K562 (cell line): ENCODE measurements around the gene AKT1. TPM values are rescaled to one million over a fixed set of nuclear protein-coding genes. Genes with fewer than 3 reads are reported as not detected.

Experiments used
- ATAC-seq: fragments of 200-7000 bp; cut with Tn5 transposase; 3 replicates; pipeline ENCODE4 v1.9.1; 2020; ENCODE audit warnings: moderate library complexity
- BruUV-seq: library from RNA; stranded (reverse); fragments of 400-500 nt; replicated peaks from 2 replicates; lab custom pipeline; 2021; lab: Mats Ljungman, UMichigan
- CTCF ChIA-PET: fragments of 300-600 bp; formaldehyde crosslinking; extraction: SDS; loops from one replicate; lab custom pipeline; 2021; ENCODE audit warnings: low intra/inter-chr PET ratio; lab: Yijun Ruan, JAX
- POLR2A ChIA-PET: fragments of 300-600, 350-650 bp; sonication (Branson Sonifier 250); formaldehyde crosslinking; extraction: SDS; loops from one replicate; lab custom pipeline; 2021; ENCODE audit warnings: antibody characterized with exemption, inconsistent platforms; lab: Yijun Ruan, JAX
- DNase-seq, 4 experiments: peaks; one replicate each; pipeline versions ENCODE4 v3.0.0 to v3.0.0-alpha.2; 2011 to 2018; ENCODE audit warnings: low spot score in 3 of 4, mixed read lengths in 3 of 4; ENCODE audit errors: extremely low read depth in 1 of 4
- FAIRE-seq: peaks from 2 replicates; lab custom pipeline; 2011; peaks lifted over from hg19 to GRCh38; lab: Jason Lieb, UNC
- H2AFZ ChIP-seq: 2 replicates; pipeline ENCODE4 v1.6.0; 2011; ENCODE audit warnings: low read depth, low read length, control low read depth, inconsistent platforms
- H3K27ac ChIP-seq: fragments of 200-600 bp; 3 replicates; pipeline ENCODE4 v1.8.0; 2011; ENCODE audit warnings: low read depth, mild to moderate bottlenecking, control low read depth, inconsistent platforms, low read length, moderate library complexity, mixed read lengths; ENCODE audit errors: extremely low read depth
- H3K27me3 ChIP-seq, 2 experiments: fragments of 300-600 bp in 1 of 2; 2 replicates in 1 of 2; 3 replicates in 1 of 2; pipeline versions ENCODE4 v1.6.0 to v1.8.0; 2011; ENCODE audit warnings: inconsistent platforms in 2 of 2, low read length in 2 of 2, mild to moderate bottlenecking in 1 of 2, mixed read lengths in 1 of 2, moderate library complexity in 1 of 2; ENCODE audit not compliant: control insufficient read depth in 2 of 2, insufficient read depth in 2 of 2
- H3K36me3 ChIP-seq: fragments of 300-600 bp; 3 replicates; pipeline ENCODE4 v1.8.0; 2011; ENCODE audit warnings: mild to moderate bottlenecking, low read length, inconsistent platforms; ENCODE audit not compliant: control insufficient read depth, insufficient read depth
- H3K4me1 ChIP-seq, 2 experiments: fragments of 200-600 bp in 1 of 2; replicated peaks in 1 of 2; 2 replicates in 1 of 2; 3 replicates in 1 of 2; pipeline versions ENCODE4 v1.5.1 to v1.8.0; 2011; ENCODE audit warnings: inconsistent platforms in 2 of 2, low read length in 2 of 2, mild to moderate bottlenecking in 1 of 2, mixed read lengths in 1 of 2, moderate library complexity in 1 of 2; ENCODE audit not compliant: control insufficient read depth in 2 of 2, insufficient read depth in 2 of 2
- H3K4me2 ChIP-seq: 2 replicates; pipeline ENCODE4 v1.6.1; 2011; ENCODE audit warnings: low read length, control low read depth, inconsistent platforms, mixed read lengths; ENCODE audit not compliant: insufficient read depth
- H3K4me3 ChIP-seq: fragments of 200-600 bp; sonication (generic), shearing (Covaris generic); 2 replicates; pipeline ENCODE4 v1.5.1; 2016; ENCODE audit warnings: control low read depth, inconsistent platforms
- H3K79me2 ChIP-seq: fragments of 200-600 bp; 3 replicates; pipeline ENCODE4 v1.8.0; 2011; ENCODE audit warnings: low read length, inconsistent platforms; ENCODE audit not compliant: control insufficient read depth, insufficient read depth
- H3K9ac ChIP-seq, 2 experiments: 2 replicates each; pipeline versions ENCODE4 v1.6.0 to v1.6.1; 2011; ENCODE audit warnings: low read depth in 2 of 2, low read length in 2 of 2, control low read depth in 1 of 2, inconsistent platforms in 1 of 2, mild to moderate bottlenecking in 1 of 2, mixed read lengths in 1 of 2; ENCODE audit not compliant: insufficient read depth in 1 of 2
- H3K9me1 ChIP-seq: one replicate; pipeline ENCODE4 v1.6.0; 2011; ENCODE audit warnings: inconsistent platforms, mild to moderate bottlenecking, low read length, moderate library complexity; ENCODE audit not compliant: control insufficient read depth, insufficient read depth
- H3K9me3 ChIP-seq: replicated peaks from 2 replicates; pipeline ENCODE4 v1.5.1; 2011; ENCODE audit warnings: low read depth, low read length, inconsistent platforms; ENCODE audit not compliant: control insufficient read depth, insufficient read depth
- H4K20me1 ChIP-seq: replicated peaks from 2 replicates; pipeline ENCODE4 v1.6.1; 2011; ENCODE audit warnings: low read length, inconsistent platforms, mixed read lengths; ENCODE audit not compliant: control insufficient read depth, insufficient read depth
- BCLAF1 ChIP-seq, 2 experiments: fragments of 450-650 bp in 1 of 2; IDR thresholded peaks; 2 replicates each; pipeline ENCODE4 v1.6.1; 2011 to 2017; ENCODE audit warnings: low read depth in 2 of 2, antibody characterized with exemption in 1 of 2, borderline replicate concordance in 1 of 2, low read length in 1 of 2, mild to moderate bottlenecking in 1 of 2, mixed read lengths in 1 of 2; ENCODE audit not compliant: control insufficient read depth in 1 of 2
- CCAR2 ChIP-seq: fragments of 200-400 bp; formaldehyde crosslinking; IDR thresholded peaks from 2 replicates; pipeline ENCODE4 v1.6.1; 2017; ENCODE audit warnings: mild to moderate bottlenecking, low read depth, low read length
- CEBPG ChIP-seq, 3 experiments: fragments of 200-800 bp in 1 of 3; sonication (Bioruptor generic) in 1 of 3; sonication (generic) in 1 of 3; formaldehyde crosslinking in 1 of 3; IDR thresholded peaks in 2 of 3; conservative IDR thresholded peaks in 1 of 3; 2 replicates each; pipeline versions ENCODE4 v1.6.1 to v1.8.0; 2016 to 2022; ENCODE audit warnings: missing compliant biosample characterization in 2 of 3, missing genetic modification characterization in 2 of 3, mild to moderate bottlenecking in 1 of 3, missing genetic modification reagents in 1 of 3
- FOXJ2 ChIP-seq: fragments of 200-800 bp; sonication (Bioruptor generic); IDR thresholded peaks from 2 replicates; pipeline ENCODE4 v1.6.1; 2016; ENCODE audit warnings: missing genetic modification characterization, missing compliant biosample characterization
- MTF1 ChIP-seq: fragments of 250-450 bp; sonication (Bioruptor Pico); IDR thresholded peaks from 2 replicates; pipeline ENCODE4 v1.9.0; 2021; ENCODE audit warnings: moderate library complexity, mild to moderate bottlenecking, inconsistent platforms, borderline replicate concordance
- SRSF9 ChIP-seq: fragments of 200-400 bp; formaldehyde crosslinking; IDR thresholded peaks from 2 replicates; pipeline ENCODE4 v1.6.1; 2017; ENCODE audit warnings: low read depth, low read length, borderline replicate concordance
- STAT5B ChIP-seq: fragments of 250-450 bp; sonication (Bioruptor Pico); IDR thresholded peaks from 2 replicates; pipeline ENCODE4 v1.8.0; 2021; ENCODE audit warnings: mild to moderate bottlenecking, inconsistent platforms
- ZNF263 ChIP-seq: sonication (generic); formaldehyde crosslinking; IDR thresholded peaks from 2 replicates; pipeline ENCODE4 v1.8.0; 2022; ENCODE audit warnings: mild to moderate bottlenecking, missing genetic modification reagents, borderline replicate concordance
- WGBS: fragments of 100-300 bp; shearing (Covaris generic); methylation state at CpG from one replicate; pipeline ENCODE4 v1.1.6; 2016; ENCODE audit warnings: low coverage, mixed read lengths; ENCODE audit not compliant: insufficient coverage; ENCODE audit errors: missing lambda C conversion rate; 5-methylcytosine and 5-hydroxymethylcytosine counted together
- in situ Hi-C: fragments of 300-500 bp; cut with MboI; formaldehyde crosslinking; loops from 4 replicates; pipeline ENCODE4 v1.15.0; 2018; ENCODE audit warnings: inconsistent platforms, mixed read lengths
- intact Hi-C: fragments of 100-400 bp; cut with micrococcal nuclease; formaldehyde crosslinking; loops from 2 replicates; pipeline ENCODE4 v1.14.2; 2022
- polyA plus RNA-seq, 8 experiments: library from polyadenylated mRNA; depleted of rRNA in 4 of 8; stranded (reverse) in 5 of 8; unstranded in 3 of 8; fragments of >200 nt; fragmentation: Nextera tagmentation in 2 of 8; fragmentation: Illumina TruSeq in 1 of 8; extraction: Ambion mirVana in 2 of 8; extraction: Trizol in 1 of 8; gene quantifications; 2 replicates each; pipeline versions ENCODE4 v1.2.1 to v1.2.3, GENCODE V29; 2011 to 2014; ENCODE audit warnings: inconsistent platforms in 1 of 8, missing spikeins in 1 of 8
- total RNA-seq, 7 experiments: library from RNA; depleted of rRNA in 6 of 7; stranded (reverse); fragments of >200 nt in 6 of 7; fragmentation: Illumina TruSeq in 2 of 7; extraction: Trizol in 2 of 7; gene quantifications; 2 replicates each; pipeline versions ENCODE4 v1.2.1 to v1.2.3, GENCODE V29; 2011 to 2021; ENCODE audit warnings: low replicate concordance in 1 of 7

Gene AKT1
- total and polyA plus RNA-seq, 9 of the 15 experiments (the other 6 are each of a cell fraction or from before 2014, with no cell fraction given) = 0.49 to 132 (median 75.1) TPM

- TF ChIP-seq CEBPG (CRISPR knock-in tag; IDR thresholded peaks at IDR 0.05) (no peak), CEBPG (tag; conservative IDR thresholded peaks at IDR 0.05 in 1 of 2, IDR thresholded peaks at IDR 0.05 in 1 of 2) (no peak), MTF1 (no peak)
These were observed 48.5 kb downstream of the AKT1 start (continued) for GRCh38 chr14:104746934-104747481.

GRCh38 chr14:104746071-104746545 lies 49.4 kb downstream of the AKT1 start:
- 29% methylated on average over 9 of the region's 13 CpGs for WGBS
- no peak for TF ChIP-seq SRSF9
- no peak for TF ChIP-seq CCAR2
- no peak for TF ChIP-seq FOXJ2
- TF ChIP-seq BCLAF1 (IDR thresholded peaks at IDR 0.05; ENCODE audit: borderline replicate concordance in 1 of 2, control insufficient read depth in 1 of 2, low read depth in 2 of 2, low read length in 1 of 2) = no peak
- TF ChIP-seq ZNF263 (CRISPR knock-in tag) = no peak
- TF ChIP-seq STAT5B (CRISPR knock-in tag) = no peak

More at GRCh38 chr14:104746071-104746545, 49.4 kb downstream of the AKT1 start:
- DNase-seq = no peak
- Histone ChIP-seq H3K27ac (no peak overlapping the region), H3K9me1 (no peaks in the 10 kb centered on the region), H2AFZ (no peak overlapping the region), H3K9ac (no peak overlapping the region; a peak in 1 of 4 replicates), H3K79me2 (no peaks in the 10 kb centered on the region), H3K4me1 (peaks cover 0 to 24% of the 10 kb centered on the region in 2 experiments; a peak in 2 of 5 replicates), H3K36me3 (no peaks in the 10 kb centered on the region), H4K20me1 (no peaks in the 10 kb centered on the region), H3K4me3 (no peak overlapping the region), H3K4me2 (no peak overlapping the region), H3K27me3 (no peaks in the 10 kb centered on the region), H3K9me3 (0 out of 2 replicates have a peak, but pooled peaks cover 3% of the 10 kb centered on the region)
- BruUV-seq = no TSS peak
- ChIA-PET POLR2A (interaction anchor here (0.6 to 0.7 kb wide), 2 partner anchors 21 to 25 kb away, joined by 3 read pairs; no protein-coding TSS in a partner anchor), CTCF (no interaction called here)
- in situ Hi-C loops = no loop called here
- intact Hi-C loops = no loop called here
- FAIRE-seq = no peak
- no peak for ATAC-seq
